Measurements from ENCODE around the gene TREX2. TPM values are rescaled to one million over a fixed set of nuclear protein-coding genes. Genes with fewer than 3 reads are reported as not detected.

TREX2 gene
- total and polyA plus RNA-seq, 9 donors = 0.35 to 2.3 (median 0.77) TPM; not detected in 2

- no peak overlapping the region for H3K4me3 ChIP-seq
- TF ChIP-seq POLR2A (IDR thresholded peaks at IDR 0.05) (no peak), EP300 (IDR thresholded peaks at IDR 0.05) (no peak), CTCF (IDR thresholded peaks at IDR 0.05) (no peak)
- H3K4me1 ChIP-seq (ENCODE audit: insufficient read depth) = no peaks in the 10 kb centered on the region
- intact Hi-C loops (cut with DNase I) = no loop called here
- WGBS, 3 donors = 89 to 94% (median 92%) methylated on average over 16 of the region's 16 CpGs
- H3K9me3 ChIP-seq = no peaks in the 10 kb centered on the region
- no peaks in the 10 kb centered on the region for H3K36me3 ChIP-seq
- no peak overlapping the region for H3K27ac ChIP-seq
- DNase-seq = no peak
- H3K27me3 ChIP-seq = no peaks in the 10 kb centered on the region
These were observed 9.2 kb upstream of the TREX2 start for GRCh38 chrX:153454901-153455550.

- DNase-seq = peak in 2 of 5 donors; percentile 11 to 12
- Histone ChIP-seq H3K27me3 (no peaks in the 10 kb centered on the region), H3K36me3 (no peaks in the 10 kb centered on the region), H3K9me3 (no peaks in the 10 kb centered on the region), H3K4me1 (ENCODE audit: insufficient read depth) (no peaks in the 10 kb centered on the region), H3K27ac (no peak overlapping the region), H3K4me3 (no peak overlapping the region)
- 83 to 85% (median 85%) methylated on average over 8 of the region's 8 CpGs for WGBS, 3 donors
- TF ChIP-seq CTCF (IDR thresholded peaks at IDR 0.05) (no peak), POLR2A (IDR thresholded peaks at IDR 0.05) (no peak), EP300 (IDR thresholded peaks at IDR 0.05) (no peak)
- intact Hi-C loops (cut with DNase I) = no loop called here
These were observed 5.1 kb upstream of the TREX2 start for GRCh38 chrX:153450949-153451277.

- no peaks in the 10 kb centered on the region for H3K9me3 ChIP-seq
- no peaks in the 10 kb centered on the region for H3K4me1 ChIP-seq (ENCODE audit: insufficient read depth)
- intact Hi-C loops (cut with DNase I) = no loop called here
- no peak for TF ChIP-seq EP300 (IDR thresholded peaks at IDR 0.05)
- no peak for TF ChIP-seq CTCF (IDR thresholded peaks at IDR 0.05)
- no peak for TF ChIP-seq POLR2A (IDR thresholded peaks at IDR 0.05)
- H3K36me3 ChIP-seq = no peaks in the 10 kb centered on the region
- 86 to 89% (median 86%) methylated on average over 25 to 26 of the region's 26 CpGs for WGBS, 3 donors
- H3K27ac ChIP-seq = no peak overlapping the region
- peak in 1 of 5 donors; percentile 7 for DNase-seq
- H3K4me3 ChIP-seq = no peak overlapping the region
- H3K27me3 ChIP-seq = no peaks in the 10 kb centered on the region
These were observed 4.5 kb upstream of the TREX2 start for GRCh38 chrX:153450114-153450948.

DNA sequence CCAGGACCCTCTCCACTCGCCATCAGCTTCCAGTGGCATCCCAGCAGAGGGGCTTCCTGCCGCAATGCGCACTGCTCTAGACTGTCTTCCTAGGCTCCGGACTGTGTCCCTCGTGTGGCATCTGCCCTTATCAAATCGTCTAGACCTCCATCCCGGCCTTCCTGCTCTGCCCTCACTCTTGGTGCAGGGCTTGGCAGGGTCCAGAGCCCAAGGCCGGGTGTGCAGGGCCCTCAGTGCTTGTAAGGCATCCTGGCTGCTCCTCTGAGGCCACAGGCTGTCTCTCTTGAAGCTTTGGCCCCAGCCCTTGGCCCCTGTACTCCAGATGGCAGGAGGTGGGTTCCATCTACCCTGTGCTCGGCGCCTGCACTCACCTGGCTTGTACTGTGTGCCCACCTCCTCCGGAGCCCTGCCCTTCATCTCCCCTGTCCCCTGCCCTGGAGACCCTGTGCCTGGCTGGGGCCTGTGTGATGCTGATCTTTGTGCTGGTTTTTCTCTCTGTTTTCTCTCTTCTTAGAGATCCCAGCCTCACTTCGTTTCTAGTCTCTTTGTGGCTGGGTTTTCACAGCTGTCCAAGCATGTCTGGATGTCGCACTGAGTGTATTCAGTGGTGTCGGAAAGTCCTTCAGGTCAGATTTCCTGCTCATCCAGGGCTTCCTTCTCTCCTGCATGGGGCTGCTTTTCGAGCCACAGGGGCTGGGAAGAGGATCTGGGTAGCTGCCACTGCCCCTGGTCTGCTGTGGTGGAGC, 3.7 kb upstream of the TREX2 start:
- Histone ChIP-seq H3K4me1 (ENCODE audit: insufficient read depth) (no peaks in the 10 kb centered on the region), H3K27me3 (no peaks in the 10 kb centered on the region), H3K4me3 (no peak overlapping the region), H3K36me3 (no peaks in the 10 kb centered on the region), H3K27ac (no peak overlapping the region), H3K9me3 (no peaks in the 10 kb centered on the region)
- intact Hi-C loops (cut with DNase I) = no loop called here
- TF ChIP-seq EP300 (IDR thresholded peaks at IDR 0.05) (no peak), CTCF (IDR thresholded peaks at IDR 0.05) (no peak), POLR2A (IDR thresholded peaks at IDR 0.05) (no peak)
- DNase-seq = peak in 1 of 5 donors; percentile 11
- 76 to 84% (median 77%) methylated on average over 15 of the region's 15 CpGs for WGBS, 3 donors

All from ovary (tissue), 9 donors.